Measurements from ENCODE around the gene FRK. TPM values are rescaled to one million over a fixed set of nuclear protein-coding genes. Genes with fewer than 3 reads are reported as not detected.
"Not testable (repeated sequence)": the region's sequence is repeated elsewhere in the genome, so short reads cannot be mapped to it uniquely, and the experiment has no call there.

FRK gene
- total RNA-seq, 4 donors from 2014 or later, result 7.4 to 54.3 (median 31.2) TPM

GRCh38 chr6:115971785-115972184 is 88.9 kb downstream of the FRK start:
- Histone ChIP-seq H3K4me3 (no peak overlapping the region), H3K36me3 (peaks cover 0 to 8% (median 0%) of the 10 kb centered on the region in 3 donors), H3K9me3 (no peaks in the 10 kb centered on the region), H3K27ac (no peak overlapping the region), H3K27me3 (no peaks in the 10 kb centered on the region), H3K4me1 (peaks cover 0 to 5% (median 0%) of the 10 kb centered on the region in 4 donors)
- TF ChIP-seq POLR2A (IDR thresholded peaks at IDR 0.05) (no peak), CTCF (IDR thresholded peaks at IDR 0.05) (no peak)
- DNase-seq, result no peak

- H3K9me3 ChIP-seq, result no peaks in the 10 kb centered on the region
- TF ChIP-seq CTCF (IDR thresholded peaks at IDR 0.05), result no peak
- TF ChIP-seq POLR2A (IDR thresholded peaks at IDR 0.05), result no peak
These were observed 90.8 kb downstream of the FRK start for GRCh38 chr6:115969930-115970273.

GRCh38 chr6:115969207-115969929 is 91.3 kb downstream of the FRK start:
- Histone ChIP-seq H3K4me1 (no peaks in the 10 kb centered on the region), H3K27ac (no peak overlapping the region), H3K36me3 (peaks cover 0 to 12% (median 0%) of the 10 kb centered on the region in 3 donors), H3K9me3 (no peaks in the 10 kb centered on the region), H3K4me3 (no peak overlapping the region), H3K27me3 (no peaks in the 10 kb centered on the region)
- TF ChIP-seq CTCF (IDR thresholded peaks at IDR 0.05), result no peak
- no peak for TF ChIP-seq POLR2A (IDR thresholded peaks at IDR 0.05)
- no peak for DNase-seq

More at GRCh38 chr6:115969930-115970273, 90.8 kb downstream of the FRK start:
- no peak for DNase-seq
- Histone ChIP-seq H3K4me3 (no peak overlapping the region), H3K27ac (no peak overlapping the region), H3K4me1 (no peaks in the 10 kb centered on the region), H3K36me3 (peaks cover 0 to 12% (median 0%) of the 10 kb centered on the region in 3 donors), H3K27me3 (no peaks in the 10 kb centered on the region)

- not testable (repeated sequence) for H3K4me3 ChIP-seq, H3K27me3 ChIP-seq, DNase-seq, H3K36me3 ChIP-seq, H3K4me1 ChIP-seq, H3K9me3 ChIP-seq, H3K27ac ChIP-seq
These were observed 100.4 kb downstream of the FRK start for GRCh38 chr6:115960286-115960685.

GRCh38 chr6:115958958-115959357 is 101.7 kb downstream of the FRK start:
- no peaks in the 10 kb centered on the region for H3K4me1 ChIP-seq
- H3K4me3 ChIP-seq, result no peak overlapping the region
- H3K36me3 ChIP-seq, result no peaks in the 10 kb centered on the region
- H3K27me3 ChIP-seq, result no peaks in the 10 kb centered on the region
- no peaks in the 10 kb centered on the region for H3K9me3 ChIP-seq
- no peak overlapping the region for H3K27ac ChIP-seq
- DNase-seq, result no peak
- TF ChIP-seq POLR2A (IDR thresholded peaks at IDR 0.05) (no peak), CTCF (IDR thresholded peaks at IDR 0.05) (no peak)

GRCh38 chr6:115954740-115955139 is 106.0 kb downstream of the FRK start:
- H3K27ac ChIP-seq, result no peak overlapping the region
- no peaks in the 10 kb centered on the region for H3K36me3 ChIP-seq
- H3K9me3 ChIP-seq, result no peaks in the 10 kb centered on the region
- DNase-seq, result no peak
- H3K4me3 ChIP-seq, result no peak overlapping the region
- no peaks in the 10 kb centered on the region for H3K4me1 ChIP-seq
- no peak for TF ChIP-seq CTCF (IDR thresholded peaks at IDR 0.05)
- TF ChIP-seq POLR2A (IDR thresholded peaks at IDR 0.05), result no peak
- H3K27me3 ChIP-seq, result no peaks in the 10 kb centered on the region

Data from Peyer's patch (tissue), 4 donors.